SK-N-SH treated with all-trans-retinoic acid at 6 μM for 48 hours (cell line): ENCODE measurements around the gene TNS4.

Experiments used
- ARNTL ChIP-seq: fragments of 450-650 bp; formaldehyde crosslinking; IDR thresholded peaks from 2 replicates; pipeline ENCODE4 v1.5.0; 2020; ENCODE audit warnings: low read depth, mild to moderate bottlenecking, moderate library complexity, borderline replicate concordance
- CREB5 ChIP-seq: fragments of 250-450 bp; sonication (Bioruptor Pico); IDR thresholded peaks from 2 replicates; pipeline ENCODE4 v1.5.1; 2020; ENCODE audit warnings: low read depth, mild to moderate bottlenecking, moderate library complexity
- OSR1 ChIP-seq: fragments of 250-450 bp; sonication (Bioruptor Pico); IDR thresholded peaks from 2 replicates; pipeline ENCODE4 v1.8.0; 2022; ENCODE audit warnings: moderate library complexity, mild to moderate bottlenecking, inconsistent platforms
- PATZ1 ChIP-seq: fragments of 250-450 bp; sonication (Bioruptor Pico); IDR thresholded peaks from 2 replicates; pipeline ENCODE4 v1.8.0; 2020; ENCODE audit warnings: mild to moderate bottlenecking, moderate library complexity, borderline replicate concordance
- POU6F1 ChIP-seq: fragments of 250-450 bp; sonication (Bioruptor Pico); IDR thresholded peaks from 2 replicates; pipeline ENCODE4 v1.8.0; 2021; ENCODE audit warnings: low read depth, mild to moderate bottlenecking, moderate library complexity, borderline replicate concordance
- RARB ChIP-seq: fragments of 250-450 bp; sonication (Bioruptor Pico); IDR thresholded peaks from 2 replicates; pipeline ENCODE4 v1.8.0; 2021; ENCODE audit warnings: mild to moderate bottlenecking, moderate library complexity
- TOX ChIP-seq: fragments of 250-450 bp; sonication (Bioruptor Pico); IDR thresholded peaks from 2 replicates; pipeline ENCODE4 v1.8.0; 2021; ENCODE audit warnings: mild to moderate bottlenecking, moderate library complexity, borderline replicate concordance
- ZFP3 ChIP-seq: fragments of 250-450 bp; sonication (Bioruptor Pico); IDR thresholded peaks from 2 replicates; pipeline ENCODE4 v1.5.0; 2020; ENCODE audit warnings: mild to moderate bottlenecking, moderate library complexity
- ZFP30 ChIP-seq: fragments of 450-650 bp; formaldehyde crosslinking; IDR thresholded peaks from 2 replicates; pipeline ENCODE4 v1.5.0; 2022; ENCODE audit warnings: mild to moderate bottlenecking, moderate library complexity
- ZNF565 ChIP-seq: fragments of 450-650 bp; formaldehyde crosslinking; conservative IDR thresholded peaks from 2 replicates; pipeline ENCODE4 v1.5.0; 2020; ENCODE audit warnings: low read depth, mild to moderate bottlenecking, moderate library complexity

GRCh38 chr17:40484973-40485530 lies 16.4 kb downstream of the TNS4 start:
- no peak for TF ChIP-seq CREB5
- TF ChIP-seq RARB (CRISPR knock-in tag), result no peak
- no peak for TF ChIP-seq OSR1 (CRISPR knock-in tag)
- no peak for TF ChIP-seq ARNTL
- TF ChIP-seq POU6F1 (CRISPR knock-in tag), result no peak
- no peak for TF ChIP-seq PATZ1 (CRISPR knock-in tag)
- no peak for TF ChIP-seq ZFP3 (CRISPR knock-in tag)
- TF ChIP-seq ZNF565, result no peak
- no peak for TF ChIP-seq ZFP30 (CRISPR knock-in tag)
- no peak for TF ChIP-seq TOX (CRISPR knock-in tag)
